Measurements from ENCODE around the gene CLIP3.

The CLIP3 gene

GRCh38 chr19:36059180-36059910 is 26.7 kb upstream of the CLIP3 start:
- H3K36me3 ChIP-seq = peaks cover 25% of the 10 kb centered on the region
- H3K4me1 ChIP-seq = no peaks in the 10 kb centered on the region
- no peaks in the 10 kb centered on the region for H3K9me3 ChIP-seq
- TF ChIP-seq CTCF (IDR thresholded peaks at IDR 0.05; ENCODE audit: low read depth, low read length) = no peak
- H3K27me3 ChIP-seq = no peaks in the 10 kb centered on the region
- DNase-seq = no peak
- H3K4me3 ChIP-seq (ENCODE audit: low read depth, low read length) = no peak overlapping the region

GRCh38 chr19:36058481-36059179 is 26.0 kb upstream of the CLIP3 start:
- no peak for DNase-seq
- Histone ChIP-seq H3K27me3 (no peaks in the 10 kb centered on the region), H3K4me3 (ENCODE audit: low read depth, low read length) (no peak overlapping the region), H3K4me1 (no peaks in the 10 kb centered on the region), H3K9me3 (no peaks in the 10 kb centered on the region), H3K36me3 (peaks cover 23% of the 10 kb centered on the region)
- TF ChIP-seq CTCF (IDR thresholded peaks at IDR 0.05; ENCODE audit: low read depth, low read length) = no peak

- H3K4me1 ChIP-seq = no peaks in the 10 kb centered on the region
- peak; percentile 98 for DNase-seq
- peaks cover 4% of the 10 kb centered on the region for H3K36me3 ChIP-seq
- H3K27me3 ChIP-seq = no peaks in the 10 kb centered on the region
- H3K9me3 ChIP-seq = no peaks in the 10 kb centered on the region
- H3K4me3 ChIP-seq (ENCODE audit: low read depth, low read length) = peak within 1 kb of the TSS; percentile 92
- no peak for TF ChIP-seq CTCF (IDR thresholded peaks at IDR 0.05; ENCODE audit: low read depth, low read length)
Observed at GRCh38 chr19:36054733-36055686, 22.3 kb upstream of the CLIP3 start, which contains the start of gene WDR62. Gene WDR62, plus strand, starts transcription at chr19:36054897. Its CDS starts 75 bp downstream, at chr19:36054972.

- H3K27me3 ChIP-seq = no peaks in the 10 kb centered on the region
- H3K36me3 ChIP-seq = no peaks in the 10 kb centered on the region; the same call in 1 of the 2 replicates
- TF ChIP-seq CTCF (IDR thresholded peaks at IDR 0.05; ENCODE audit: low read depth, low read length) = peak; percentile 52
- no peaks in the 10 kb centered on the region for H3K4me1 ChIP-seq
- H3K4me3 ChIP-seq (ENCODE audit: low read depth, low read length) = peak within 1 kb of the TSS; percentile 92
- no peaks in the 10 kb centered on the region for H3K9me3 ChIP-seq
- peak; percentile 99 for DNase-seq
Observed at GRCh38 chr19:36054119-36054732, 21.6 kb upstream of the CLIP3 start, which contains the start of gene THAP8. Gene THAP8, minus strand, starts transcription at chr19:36054285. Its CDS starts 68 bp downstream, at chr19:36054217.

GRCh38 chr19:36051637-36052036 is 19.0 kb upstream of the CLIP3 start:
- no peak for DNase-seq
- no peak for TF ChIP-seq CTCF (IDR thresholded peaks at IDR 0.05; ENCODE audit: low read depth, low read length)
- Histone ChIP-seq H3K9me3 (no peaks in the 10 kb centered on the region), H3K4me1 (no peaks in the 10 kb centered on the region), H3K4me3 (ENCODE audit: low read depth, low read length) (no peak overlapping the region), H3K27me3 (no peaks in the 10 kb centered on the region), H3K36me3 (no peaks in the 10 kb centered on the region)
